HEK293 (cell line): ENCODE results near the gene GTSE1.

Experiments
- FEZF1 ChIP-seq: fragments of 450-650 bp; formaldehyde crosslinking; IDR thresholded peaks from 2 replicates; pipeline ENCODE4 v1.5.1; 2016; ENCODE audit warnings: missing biosample characterization, missing genetic modification characterization
- GLIS2 ChIP-seq: fragments of 450-650 bp; formaldehyde crosslinking; IDR thresholded peaks from 2 replicates; pipeline ENCODE4 v1.5.1; 2016; ENCODE audit warnings: missing biosample characterization, missing genetic modification characterization
- IKZF3 ChIP-seq: fragments of 450-650 bp; IDR thresholded peaks from 2 replicates; pipeline ENCODE4 v1.5.0; 2018; ENCODE audit warnings: missing biosample characterization, mild to moderate bottlenecking, missing genetic modification characterization, moderate library complexity
- KLF10 ChIP-seq: fragments of 450-650 bp; IDR thresholded peaks from 2 replicates; pipeline ENCODE4 v1.5.1; 2018; ENCODE audit warnings: missing biosample characterization, mild to moderate bottlenecking, missing genetic modification characterization
- MEIS1 ChIP-seq: sonication (generic); formaldehyde crosslinking; IDR thresholded peaks from 2 replicates; pipeline ENCODE4 v1.8.1; 2022; ENCODE audit warnings: missing genetic modification reagents, mild to moderate bottlenecking, borderline replicate concordance
- PRDM1 ChIP-seq: fragments of 450-650 bp; formaldehyde crosslinking; IDR thresholded peaks from 2 replicates; pipeline ENCODE4; 2016; ENCODE audit warnings: missing biosample characterization, missing genetic modification characterization
- SP2 ChIP-seq: fragments of 450-650 bp; formaldehyde crosslinking; IDR thresholded peaks from 2 replicates; pipeline ENCODE4 v1.5.1; 2016; ENCODE audit warnings: missing biosample characterization, missing genetic modification characterization
- TCF7L2 ChIP-seq: IDR thresholded peaks from 2 replicates; pipeline ENCODE4 v1.6.1; 2011; ENCODE audit warnings: low read depth, mild to moderate bottlenecking, inconsistent platforms, low read length, moderate library complexity, borderline replicate concordance
- YY1 ChIP-seq: fragments of 450-650 bp; formaldehyde crosslinking; IDR thresholded peaks from 2 replicates; pipeline ENCODE4 v1.5.1; 2018; ENCODE audit warnings: missing biosample characterization, missing genetic modification characterization
- ZBTB1 ChIP-seq: fragments of 450-650 bp; formaldehyde crosslinking; IDR thresholded peaks from 2 replicates; pipeline ENCODE4 v1.5.1; 2016; ENCODE audit warnings: missing biosample characterization, missing genetic modification characterization
- ZBTB17 ChIP-seq: fragments of 450-650 bp; formaldehyde crosslinking; IDR thresholded peaks from 2 replicates; pipeline ENCODE4 v1.5.1; 2016; ENCODE audit warnings: missing biosample characterization, missing genetic modification characterization
- ZBTB20 ChIP-seq: fragments of 450-650 bp; formaldehyde crosslinking; IDR thresholded peaks from 2 replicates; pipeline ENCODE4 v1.5.1; 2016; ENCODE audit warnings: missing biosample characterization, missing genetic modification characterization
- ZFHX2 ChIP-seq: fragments of 450-650 bp; formaldehyde crosslinking; conservative IDR thresholded peaks from 2 replicates; pipeline ENCODE4 v1.5.1; 2016; ENCODE audit warnings: missing biosample characterization, missing genetic modification characterization
- ZFP37 ChIP-seq: fragments of 450-650 bp; formaldehyde crosslinking; IDR thresholded peaks from 2 replicates; pipeline ENCODE4 v1.5.1; 2016; ENCODE audit warnings: missing biosample characterization, missing genetic modification characterization
- ZIC2 ChIP-seq: fragments of 450-650 bp; formaldehyde crosslinking; IDR thresholded peaks from 2 replicates; pipeline ENCODE4 v1.5.1; 2016; ENCODE audit warnings: missing biosample characterization, missing genetic modification characterization
- ZNF114 ChIP-seq: fragments of 450-650 bp; formaldehyde crosslinking; IDR thresholded peaks from 2 replicates; pipeline ENCODE4 v1.5.0; 2017; ENCODE audit warnings: missing biosample characterization, missing genetic modification characterization
- ZNF335 ChIP-seq: fragments of 450-650 bp; formaldehyde crosslinking; conservative IDR thresholded peaks from 2 replicates; pipeline ENCODE4 v1.5.1; 2016; ENCODE audit warnings: missing biosample characterization, missing genetic modification characterization
- ZNF416 ChIP-seq: fragments of 450-650 bp; formaldehyde crosslinking; IDR thresholded peaks from 2 replicates; pipeline ENCODE4 v1.5.1; 2016; ENCODE audit warnings: missing biosample characterization, missing genetic modification characterization
- ZNF473 ChIP-seq: fragments of 450-650 bp; formaldehyde crosslinking; IDR thresholded peaks from 2 replicates; pipeline ENCODE4 v1.5.1; 2017; ENCODE audit warnings: missing biosample characterization, missing genetic modification characterization
- ZNF501 ChIP-seq: fragments of 450-650 bp; formaldehyde crosslinking; IDR thresholded peaks from 2 replicates; pipeline ENCODE4 v1.5.1; 2016; ENCODE audit warnings: missing biosample characterization, missing genetic modification characterization
- ZNF510 ChIP-seq: fragments of 450-650 bp; formaldehyde crosslinking; IDR thresholded peaks from 2 replicates; pipeline ENCODE4 v1.5.1; 2018; ENCODE audit warnings: mild to moderate bottlenecking, missing genetic modification characterization, missing biosample characterization; ENCODE audit not compliant: insufficient replicate concordance
- ZNF529 ChIP-seq: fragments of 450-650 bp; formaldehyde crosslinking; IDR thresholded peaks from 2 replicates; pipeline ENCODE4 v1.5.1; 2017; ENCODE audit warnings: missing genetic modification characterization, missing biosample characterization; ENCODE audit not compliant: insufficient replicate concordance
- ZNF530 ChIP-seq: fragments of 450-650 bp; formaldehyde crosslinking; IDR thresholded peaks from 2 replicates; pipeline ENCODE4 v1.5.1; 2016; ENCODE audit warnings: low read depth, missing biosample characterization, missing genetic modification characterization
- ZNF558 ChIP-seq: fragments of 450-650 bp; formaldehyde crosslinking; IDR thresholded peaks from 2 replicates; pipeline ENCODE4 v1.5.1; 2016; ENCODE audit warnings: missing biosample characterization, missing genetic modification characterization
- ZNF585B ChIP-seq: fragments of 450-650 bp; formaldehyde crosslinking; IDR thresholded peaks from 2 replicates; pipeline ENCODE4 v1.5.1; 2016; ENCODE audit warnings: missing biosample characterization, missing genetic modification characterization
- ZNF596 ChIP-seq: fragments of 450-650 bp; IDR thresholded peaks from 2 replicates; pipeline ENCODE4 v1.5.0; 2018; ENCODE audit warnings: missing biosample characterization, mild to moderate bottlenecking, missing genetic modification characterization, moderate library complexity
- ZNF660 ChIP-seq: fragments of 450-650 bp; IDR thresholded peaks from 2 replicates; pipeline ENCODE4 v1.5.1; 2018; ENCODE audit warnings: missing biosample characterization, mild to moderate bottlenecking, missing genetic modification characterization
- ZNF670 ChIP-seq: fragments of 450-650 bp; formaldehyde crosslinking; IDR thresholded peaks from 2 replicates; pipeline ENCODE4 v1.5.1; 2016; ENCODE audit warnings: missing biosample characterization, missing genetic modification characterization, low read depth
- ZNF768 ChIP-seq: fragments of 450-650 bp; formaldehyde crosslinking; IDR thresholded peaks from 2 replicates; pipeline ENCODE4 v1.5.1; 2018; ENCODE audit warnings: missing biosample characterization, mild to moderate bottlenecking, missing genetic modification characterization
- ZNF776 ChIP-seq: fragments of 450-650 bp; formaldehyde crosslinking; IDR thresholded peaks from 2 replicates; pipeline ENCODE4 v1.5.0; 2017; ENCODE audit warnings: missing biosample characterization, missing genetic modification characterization, borderline replicate concordance
- ZNF792 ChIP-seq: fragments of 450-650 bp; formaldehyde crosslinking; IDR thresholded peaks from 2 replicates; pipeline ENCODE4 v1.5.1; 2016; ENCODE audit warnings: missing biosample characterization, missing genetic modification characterization
- ZNF830 ChIP-seq: fragments of 450-650 bp; IDR thresholded peaks from 2 replicates; pipeline ENCODE4 v1.5.0; 2018; ENCODE audit warnings: missing biosample characterization, missing genetic modification characterization, low read depth, mild to moderate bottlenecking, moderate library complexity
- ZXDB ChIP-seq: fragments of 450-650 bp; formaldehyde crosslinking; IDR thresholded peaks from 2 replicates; pipeline ENCODE4 v1.5.1; 2016; ENCODE audit warnings: missing biosample characterization, missing genetic modification characterization
- TF ChIP-seq, protein P1 (sequence below): fragments of 450-650 bp; formaldehyde crosslinking; conservative IDR thresholded peaks from 2 replicates; pipeline ENCODE4 v1.5.1; 2016; ENCODE audit warnings: low read depth, missing biosample characterization, missing genetic modification characterization
- TF ChIP-seq, protein P2 (sequence below): fragments of 450-650 bp; formaldehyde crosslinking; IDR thresholded peaks from 2 replicates; pipeline ENCODE4 v1.5.1; 2016; ENCODE audit warnings: missing biosample characterization, missing genetic modification characterization

Gene GTSE1

DNA sequence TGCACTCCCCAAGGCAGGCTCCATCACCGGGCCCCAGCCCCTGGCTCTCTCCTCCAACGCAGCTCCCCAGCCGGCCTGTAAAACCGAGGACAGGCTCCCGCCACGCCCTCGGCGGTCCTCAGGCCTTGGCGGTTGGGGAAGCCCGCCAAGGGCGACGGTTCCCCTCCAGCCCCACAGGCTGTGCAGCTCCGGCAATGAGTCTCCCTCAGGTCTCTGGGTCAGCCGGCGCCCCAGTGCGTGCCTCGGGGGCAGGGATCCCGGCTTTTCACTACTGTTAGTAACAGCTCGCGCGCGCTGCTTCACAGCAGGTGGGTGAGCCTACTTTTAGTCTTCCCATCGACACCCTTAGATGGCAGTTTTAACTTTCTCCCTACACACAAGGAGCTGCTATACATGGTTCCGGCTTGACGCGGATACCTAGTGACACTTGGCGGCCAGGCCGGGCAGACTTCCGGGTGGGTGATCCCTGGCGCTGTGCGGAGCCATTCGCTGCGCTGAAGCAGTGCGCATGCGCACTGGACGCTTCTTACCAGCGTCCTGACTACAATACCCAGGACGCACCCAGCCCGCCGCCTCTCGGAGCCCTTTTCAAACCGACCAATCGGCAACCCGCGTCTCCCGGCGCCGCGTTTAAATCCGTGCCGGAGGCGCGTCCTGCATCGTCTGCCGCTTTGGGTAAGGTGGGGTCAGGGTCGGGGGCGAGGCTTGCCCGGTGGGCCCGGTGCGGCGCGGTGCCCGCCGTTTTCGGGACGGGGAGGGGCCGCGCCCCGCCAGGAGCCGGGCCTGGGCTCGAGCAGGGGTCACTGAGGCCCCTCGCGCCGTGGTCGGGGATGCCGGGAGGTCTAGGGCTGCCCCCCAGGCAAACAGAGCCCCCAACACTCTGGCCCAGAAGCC is at the start of gene GTSE1 (continued):
- TF ChIP-seq, protein P1, sequence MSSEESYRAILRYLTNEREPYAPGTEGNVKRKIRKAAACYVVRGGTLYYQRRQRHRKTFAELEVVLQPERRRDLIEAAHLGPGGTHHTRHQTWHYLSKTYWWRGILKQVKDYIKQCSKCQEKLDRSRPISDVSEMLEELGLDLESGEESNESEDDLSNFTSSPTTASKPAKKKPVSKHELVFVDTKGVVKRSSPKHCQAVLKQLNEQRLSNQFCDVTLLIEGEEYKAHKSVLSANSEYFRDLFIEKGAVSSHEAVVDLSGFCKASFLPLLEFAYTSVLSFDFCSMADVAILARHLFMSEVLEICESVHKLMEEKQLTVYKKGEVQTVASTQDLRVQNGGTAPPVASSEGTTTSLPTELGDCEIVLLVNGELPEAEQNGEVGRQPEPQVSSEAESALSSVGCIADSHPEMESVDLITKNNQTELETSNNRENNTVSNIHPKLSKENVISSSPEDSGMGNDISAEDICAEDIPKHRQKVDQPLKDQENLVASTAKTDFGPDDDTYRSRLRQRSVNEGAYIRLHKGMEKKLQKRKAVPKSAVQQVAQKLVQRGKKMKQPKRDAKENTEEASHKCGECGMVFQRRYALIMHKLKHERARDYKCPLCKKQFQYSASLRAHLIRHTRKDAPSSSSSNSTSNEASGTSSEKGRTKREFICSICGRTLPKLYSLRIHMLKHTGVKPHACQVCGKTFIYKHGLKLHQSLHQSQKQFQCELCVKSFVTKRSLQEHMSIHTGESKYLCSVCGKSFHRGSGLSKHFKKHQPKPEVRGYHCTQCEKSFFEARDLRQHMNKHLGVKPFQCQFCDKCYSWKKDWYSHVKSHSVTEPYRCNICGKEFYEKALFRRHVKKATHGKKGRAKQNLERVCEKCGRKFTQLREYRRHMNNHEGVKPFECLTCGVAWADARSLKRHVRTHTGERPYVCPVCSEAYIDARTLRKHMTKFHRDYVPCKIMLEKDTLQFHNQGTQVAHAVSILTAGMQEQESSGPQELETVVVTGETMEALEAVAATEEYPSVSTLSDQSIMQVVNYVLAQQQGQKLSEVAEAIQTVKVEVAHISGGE (tag by site-specific recombination) = peak; percentile 95
- TF ChIP-seq IKZF3 (tag by site-specific recombination) (no peak), PRDM1 (tag by site-specific recombination) (peak; percentile 53; the same call in 1 of the 2 replicates), ZXDB (tag by site-specific recombination) (peak; percentile 57), ZNF660 (tag by site-specific recombination) (peak; percentile 35; the same call in 1 of the 2 replicates), MEIS1 (CRISPR knock-in tag) (no peak), ZNF558 (tag by site-specific recombination) (no peak), ZNF530 (tag by site-specific recombination) (no peak), KLF10 (tag by site-specific recombination) (peak; percentile 48), ZBTB1 (tag by site-specific recombination) (no peak), ZNF670 (tag by site-specific recombination) (no peak), ZFP37 (tag by site-specific recombination) (peak; percentile 60; the same call in 1 of the 2 replicates), ZBTB20 (tag by site-specific recombination) (peak; percentile 97), YY1 (tag by site-specific recombination) (no peak), ZNF768 (tag by site-specific recombination) (no peak; the same call in 1 of the 2 replicates), ZNF473 (tag by site-specific recombination) (no peak), ZNF501 (tag by site-specific recombination) (0 out of 2 replicates have a peak, but pooled peaks have one; percentile 27), FEZF1 (tag by site-specific recombination) (peak; percentile 39; the same call in 1 of the 2 replicates), ZIC2 (peak; percentile 81), GLIS2 (tag by site-specific recombination) (peak; percentile 70), ZNF529 (tag by site-specific recombination) (no peak), ZNF335 (tag by site-specific recombination) (peak; percentile 97), ZNF830 (tag by site-specific recombination) (no peak), ZNF114 (no peak), SP2 (peak; percentile 84), ZNF792 (tag by site-specific recombination) (no peak; the same call in 1 of the 2 replicates), ZNF776 (tag by site-specific recombination) (no peak), ZNF416 (no peak), ZNF510 (tag by site-specific recombination) (no peak), ZBTB17 (tag by site-specific recombination) (peak; percentile 82; the same call in 1 of the 2 replicates), ZFHX2 (tag by site-specific recombination) (peak; percentile 43), ZNF596 (tag by site-specific recombination) (no peak), ZNF585B (tag by site-specific recombination) (no peak), TCF7L2 (no peak)
- TF ChIP-seq, protein P2, sequence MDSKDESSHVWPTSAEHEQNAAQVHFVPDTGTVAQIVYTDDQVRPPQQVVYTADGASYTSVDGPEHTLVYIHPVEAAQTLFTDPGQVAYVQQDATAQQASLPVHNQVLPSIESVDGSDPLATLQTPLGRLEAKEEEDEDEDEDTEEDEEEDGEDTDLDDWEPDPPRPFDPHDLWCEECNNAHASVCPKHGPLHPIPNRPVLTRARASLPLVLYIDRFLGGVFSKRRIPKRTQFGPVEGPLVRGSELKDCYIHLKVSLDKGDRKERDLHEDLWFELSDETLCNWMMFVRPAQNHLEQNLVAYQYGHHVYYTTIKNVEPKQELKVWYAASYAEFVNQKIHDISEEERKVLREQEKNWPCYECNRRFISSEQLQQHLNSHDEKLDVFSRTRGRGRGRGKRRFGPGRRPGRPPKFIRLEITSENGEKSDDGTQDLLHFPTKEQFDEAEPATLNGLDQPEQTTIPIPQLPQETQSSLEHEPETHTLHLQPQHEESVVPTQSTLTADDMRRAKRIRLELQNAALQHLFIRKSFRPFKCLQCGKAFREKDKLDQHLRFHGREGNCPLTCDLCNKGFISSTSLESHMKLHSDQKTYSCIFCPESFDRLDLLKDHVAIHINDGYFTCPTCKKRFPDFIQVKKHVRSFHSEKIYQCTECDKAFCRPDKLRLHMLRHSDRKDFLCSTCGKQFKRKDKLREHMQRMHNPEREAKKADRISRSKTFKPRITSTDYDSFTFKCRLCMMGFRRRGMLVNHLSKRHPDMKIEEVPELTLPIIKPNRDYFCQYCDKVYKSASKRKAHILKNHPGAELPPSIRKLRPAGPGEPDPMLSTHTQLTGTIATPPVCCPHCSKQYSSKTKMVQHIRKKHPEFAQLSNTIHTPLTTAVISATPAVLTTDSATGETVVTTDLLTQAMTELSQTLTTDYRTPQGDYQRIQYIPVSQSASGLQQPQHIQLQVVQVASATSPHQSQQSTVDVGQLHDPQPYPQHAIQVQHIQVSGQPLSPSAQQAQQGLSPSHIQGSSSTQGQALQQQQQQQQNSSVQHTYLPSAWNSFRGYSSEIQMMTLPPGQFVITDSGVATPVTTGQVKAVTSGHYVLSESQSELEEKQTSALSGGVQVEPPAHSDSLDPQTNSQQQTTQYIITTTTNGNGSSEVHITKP = peak; percentile 77
